PFSK-1 (cell line): ENCODE results near the gene ZSCAN5A.

Experiments
- POLR2AphosphoS5 ChIP-seq: IDR thresholded peaks from 2 replicates; pipeline ENCODE4 v1.6.1; 2012; ENCODE audit warnings: low read depth, mild to moderate bottlenecking, control low read depth, low read length, moderate library complexity
- REST ChIP-seq, 2 experiments: IDR thresholded peaks; 2 replicates each; pipeline versions ENCODE4 v1.6.1 to v1.8.0; 2011 to 2012; ENCODE audit warnings: low read depth in 2 of 2, low read length in 2 of 2, control low read depth in 1 of 2, inconsistent platforms in 1 of 2, mild to moderate bottlenecking in 1 of 2, moderate library complexity in 1 of 2; ENCODE audit not compliant: insufficient read depth in 1 of 2
- SIN3A ChIP-seq: IDR thresholded peaks from 2 replicates; pipeline ENCODE4 v1.6.1; 2012; ENCODE audit warnings: mild to moderate bottlenecking, low read length, moderate library complexity, borderline replicate concordance; ENCODE audit not compliant: insufficient read depth
- TAF1 ChIP-seq: IDR thresholded peaks from 2 replicates; pipeline ENCODE4 v1.6.1; 2012; ENCODE audit warnings: low read length, control low read depth, borderline replicate concordance; ENCODE audit not compliant: insufficient read depth

- no peak for TF ChIP-seq POLR2AphosphoS5
- TF ChIP-seq SIN3A, result no peak
- no peak for TF ChIP-seq REST (IDR thresholded peaks at IDR 0.05; ENCODE audit: insufficient read depth in 1 of 2, low read depth in 2 of 2, low read length in 2 of 2)
- no peak for TF ChIP-seq TAF1
These were observed 45.3 kb downstream of the ZSCAN5A start for GRCh38 chr19:56269348-56269747.
